HT1080 (cell line): ENCODE measurements around the gene EIF2AK3. TPM values are rescaled to one million over a fixed set of nuclear protein-coding genes. Genes with fewer than 3 reads are reported as not detected.

Source experiments
- DNase-seq: peaks from one replicate; pipeline ENCODE4 v3.0.0-alpha.2; 2015; ENCODE audit warnings: low read depth
- total RNA-seq: library from RNA; depleted of rRNA; stranded (reverse); fragments of >200 nt; shearing (Covaris generic); gene quantifications from 2 replicates; pipeline ENCODE4 v1.2.3, GENCODE V29; 2014; rRNA removed

EIF2AK3 gene
- total RNA-seq, 1 experiment from 2014 or later: 8.4 TPM

DNA sequence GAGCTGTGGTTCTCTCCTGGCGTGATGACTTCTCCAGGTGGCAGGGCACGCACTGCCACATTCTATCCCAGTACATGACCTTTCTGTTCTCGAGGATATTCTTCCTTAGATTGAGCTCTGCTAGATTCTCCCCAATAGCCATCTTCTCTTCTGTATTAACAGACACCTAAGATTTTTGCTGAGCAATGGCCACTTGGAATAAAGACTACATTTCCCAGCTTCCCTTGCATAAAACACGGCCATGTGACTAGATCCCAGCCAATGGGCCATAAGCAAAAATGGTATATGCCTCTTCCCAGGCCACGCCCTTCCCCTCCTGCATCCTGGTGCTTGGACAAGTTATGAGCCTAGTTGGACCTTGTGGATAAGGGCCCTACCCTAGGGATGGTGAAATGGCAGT is 82.1 kb downstream of the EIF2AK3 start:
- DNase-seq: peak; percentile 72

DNA sequence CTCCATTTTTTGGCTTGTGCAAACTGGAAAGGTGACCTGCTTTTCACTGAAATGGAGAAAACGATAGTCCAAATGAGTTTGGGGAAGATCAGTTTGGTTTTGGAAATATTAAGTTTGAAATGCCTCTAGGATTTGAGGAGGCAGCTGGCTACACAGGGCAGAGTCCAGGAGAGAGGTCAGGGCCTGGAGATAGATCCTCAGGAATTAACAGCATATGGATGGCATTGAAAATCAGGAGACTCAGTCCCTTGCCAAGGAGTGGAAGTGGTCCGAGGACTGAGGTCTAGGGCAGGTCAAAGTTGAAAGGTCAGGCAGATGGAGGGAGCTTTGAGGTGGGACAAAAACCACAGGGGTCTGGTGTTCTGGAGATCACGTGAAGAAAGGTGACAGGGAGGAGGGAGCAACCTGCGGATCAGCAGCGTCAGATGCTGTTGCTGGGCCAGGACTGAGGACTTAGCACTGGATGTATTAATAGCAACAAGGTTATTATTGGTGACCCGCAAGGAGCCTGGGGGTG is 83.7 kb downstream of the EIF2AK3 start:
- no peak for DNase-seq

DNA sequence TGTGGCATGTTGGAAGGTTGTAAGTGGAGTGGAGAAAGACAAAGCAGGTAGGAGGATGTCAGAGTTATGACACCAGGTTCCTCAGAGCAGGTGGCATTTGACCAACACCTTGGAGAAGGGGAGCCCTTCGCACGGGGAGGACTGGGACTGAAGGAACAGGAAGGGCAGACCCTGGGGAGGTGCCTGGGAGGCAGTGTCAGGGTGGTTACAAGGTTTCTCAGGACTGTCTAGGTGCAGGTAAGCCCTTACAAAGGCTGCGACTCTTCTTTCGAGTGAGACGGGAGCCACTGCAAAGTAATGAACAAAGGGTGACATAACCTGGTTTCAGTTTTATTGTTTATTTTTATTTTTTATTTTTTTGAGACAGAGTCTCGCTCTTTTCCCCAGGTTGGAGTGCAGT is 84.6 kb downstream of the EIF2AK3 start:
- no peak for DNase-seq

DNA sequence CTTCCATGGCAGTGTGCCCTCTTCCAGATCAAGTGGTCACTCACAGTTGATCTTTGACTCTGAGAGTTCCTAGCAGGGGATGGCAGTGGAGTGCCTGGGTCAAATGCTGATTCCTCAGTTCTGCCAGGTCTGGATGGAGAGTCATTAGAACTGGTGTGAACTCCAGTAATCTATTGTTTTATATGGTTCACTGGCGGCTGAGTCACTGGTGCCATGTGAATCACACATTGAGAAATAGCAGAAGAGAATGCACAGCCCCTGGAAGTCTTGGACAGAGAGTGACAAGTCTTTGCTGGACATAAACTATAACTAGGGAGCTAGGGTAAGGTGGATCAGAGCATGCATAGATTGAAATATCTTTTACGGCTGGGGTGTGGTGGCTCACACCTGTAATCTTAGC is 86.9 kb downstream of the EIF2AK3 start:
- peak; percentile 80 for DNase-seq

DNA sequence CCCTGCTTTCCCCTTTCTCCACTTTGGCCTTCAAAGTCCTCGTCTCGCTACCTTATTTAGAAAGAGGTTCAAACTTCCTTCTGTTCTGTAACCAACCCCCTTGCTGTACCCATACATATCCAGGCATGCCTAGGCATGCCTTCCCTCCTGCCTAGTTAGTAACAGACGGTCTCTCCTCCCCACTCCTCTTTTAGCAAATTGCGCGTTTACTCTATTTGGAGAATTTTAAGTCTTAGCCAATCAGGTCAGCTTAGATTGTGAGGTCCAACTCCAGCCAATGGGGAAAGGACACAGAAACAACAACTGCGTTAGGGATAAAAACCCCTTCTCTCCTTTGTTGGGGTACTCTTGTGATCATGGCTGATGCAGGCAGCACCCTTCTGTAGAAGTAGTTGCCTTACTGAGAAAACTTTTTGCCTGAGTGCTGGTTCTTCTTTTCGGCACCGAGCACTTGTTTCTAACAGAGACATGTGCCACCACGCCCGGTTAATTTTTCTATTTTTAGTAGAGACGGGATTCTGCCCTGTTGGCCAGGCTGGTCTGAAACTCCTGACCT is 88.8 kb downstream of the EIF2AK3 start:
- no peak for DNase-seq

DNA sequence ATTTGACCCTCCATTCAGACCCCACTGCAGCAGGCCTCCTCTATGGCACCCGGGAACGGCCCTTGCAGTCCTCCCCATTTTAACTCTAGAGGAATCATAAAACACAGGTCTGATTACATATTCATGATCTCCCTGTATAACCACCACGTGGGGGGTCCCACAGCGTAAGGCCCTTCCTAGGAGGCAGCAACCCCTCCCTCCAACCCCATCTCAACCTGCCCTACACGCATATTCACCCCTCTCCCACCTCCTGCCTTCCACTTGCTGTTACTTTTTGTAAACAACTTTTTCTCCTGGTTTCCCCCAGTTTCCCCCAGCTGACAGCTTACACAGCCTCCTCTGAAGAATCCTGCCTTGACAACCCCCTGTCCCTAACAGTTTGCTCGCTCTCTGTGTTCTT is 89.6 kb downstream of the EIF2AK3 start:
- DNase-seq: no peak

DNA sequence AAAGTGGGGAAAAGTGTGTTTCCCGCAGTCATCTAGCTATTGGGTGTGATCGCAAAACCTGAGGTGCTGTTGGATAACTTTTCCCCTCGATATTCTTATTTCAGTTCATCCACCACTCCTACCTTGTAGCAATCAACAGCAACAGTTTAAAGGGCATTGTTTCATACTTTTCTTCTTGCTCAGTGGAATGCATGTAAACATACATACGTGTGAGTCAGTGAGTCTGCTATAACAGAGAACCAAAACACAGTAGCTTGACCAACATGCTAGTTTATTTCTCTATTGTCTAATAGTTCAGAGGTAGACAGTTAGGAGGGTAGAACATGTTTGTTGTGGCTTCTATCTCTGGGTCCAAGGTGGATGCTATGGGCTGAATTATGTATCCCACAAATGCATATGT is 97.2 kb downstream of the EIF2AK3 start:
- no peak for DNase-seq

DNA sequence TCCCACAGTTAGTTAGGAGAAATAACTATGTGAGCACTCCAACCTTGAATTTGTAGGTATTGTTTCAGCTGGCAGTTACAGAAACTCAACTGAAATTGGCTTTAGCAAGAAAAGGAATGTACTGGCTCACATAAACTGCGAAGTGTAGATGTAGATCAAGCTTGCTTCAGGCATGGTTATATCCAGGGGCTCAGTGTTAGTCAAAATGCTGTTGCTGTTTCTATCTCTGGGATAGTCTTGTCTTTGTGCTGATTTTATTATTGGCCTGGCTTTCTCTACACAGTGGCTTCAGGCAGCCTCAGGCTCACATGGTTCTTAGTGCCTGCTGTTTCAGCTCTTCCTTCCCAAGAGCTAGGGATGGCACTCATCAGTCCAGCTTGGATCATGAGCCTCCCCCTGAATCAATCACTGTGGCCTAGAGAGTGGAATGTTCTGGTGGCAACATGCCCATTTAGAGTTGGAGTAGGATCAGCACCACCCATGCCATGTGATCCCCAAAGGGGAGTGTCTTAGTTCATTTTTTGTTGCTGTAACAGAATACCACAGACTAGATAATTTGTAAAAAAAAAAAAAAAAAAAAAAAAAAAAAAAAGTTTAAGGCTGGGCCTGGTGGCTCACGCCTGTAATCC is 105.7 kb downstream of the EIF2AK3 start:
- peak; percentile 35 for DNase-seq

DNA sequence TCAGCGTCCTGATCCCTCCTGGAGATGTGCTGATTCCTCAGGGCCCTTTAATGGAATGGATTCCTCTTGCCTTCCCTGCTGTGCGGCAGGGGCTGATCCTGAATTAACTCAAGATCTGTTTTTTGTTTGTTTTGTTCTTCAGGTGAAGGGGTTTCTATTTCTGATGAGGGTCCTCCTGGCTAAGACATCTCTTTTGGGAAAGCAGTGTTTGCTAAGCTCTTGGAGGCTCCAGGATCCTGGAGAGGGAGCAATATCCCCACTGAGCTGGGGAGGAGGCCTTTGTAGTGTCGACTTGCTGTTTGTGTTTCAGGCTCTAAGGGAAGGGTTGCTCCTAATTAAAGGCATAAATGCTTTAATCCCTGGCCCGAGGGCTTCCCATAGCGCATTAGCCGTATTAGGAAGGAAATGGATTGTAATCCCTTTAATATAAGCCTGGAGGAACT is 109.5 kb downstream of the EIF2AK3 start:
- DNase-seq: no peak

Other genes with a start within 250 kb of the EIF2AK3 start
- gene FOXI3, start 174.8 kb downstream of the EIF2AK3 start, total RNA-seq: not detected in 2 replicates
- gene RPIA, start 64.2 kb upstream of the EIF2AK3 start, total RNA-seq: 9.5 and 25.3 TPM in 2 replicates